ENCODE results near the gene XYLT1. TPM values are rescaled to one million over a fixed set of nuclear protein-coding genes. Genes with fewer than 3 reads are reported as not detected.

Gene XYLT1
- total and polyA plus RNA-seq, 2 of the 8 experiments (the other 6 are each of a cell fraction or from before 2014, with no cell fraction given) = 6.6 to 25.4 TPM

GRCh38 chr16:17435318-17435717 lies 35.4 kb downstream of the XYLT1 start:
- no peak overlapping the region for H3K9ac ChIP-seq (replicated peaks in 1 of 4; ENCODE audit: extremely low read depth in 1 of 4, low read depth in 3 of 4, low read length in 3 of 4)
- H3K18ac ChIP-seq (ENCODE audit: extremely low read depth, low read length) = no peak overlapping the region
- H2AK5ac ChIP-seq (ENCODE audit: low read depth, low read length) = 0 out of 2 replicates have a peak overlapping the region, but pooled peaks have one; percentile 1
- no peak overlapping the region for H3K23ac ChIP-seq (ENCODE audit: insufficient read length)
- TF ChIP-seq SUZ12 (IDR thresholded peaks at IDR 0.05; ENCODE audit: low read length) (no peak), SIRT6 (IDR thresholded peaks at IDR 0.05; ENCODE audit: low read length) (no peak), TCF12 (IDR thresholded peaks at IDR 0.05; ENCODE audit: low read depth, low read length) (no peak), TBP (IDR thresholded peaks at IDR 0.05; ENCODE audit: low read depth, low read length) (no peak), SP2 (IDR thresholded peaks at IDR 0.05; ENCODE audit: low read length) (no peak), SIX5 (IDR thresholded peaks at IDR 0.05; ENCODE audit: low read depth, low read length) (no peak)
- H2BK12ac ChIP-seq (ENCODE audit: low read depth, low read length) = no peak overlapping the region
- H3K27me3 ChIP-seq (replicated peaks in 1 of 4; ENCODE audit: control insufficient read depth in 3 of 4, extremely low read depth in 1 of 4, insufficient read depth in 3 of 4, low read length in 3 of 4) = no peaks in the 10 kb centered on the region
- H4K8ac ChIP-seq (ENCODE audit: extremely low read depth, insufficient read depth, low read length) = no peak overlapping the region
- H3K27ac ChIP-seq (ENCODE audit: low read depth, low read length) = no peak overlapping the region
- no peaks in the 10 kb centered on the region for H3K36me3 ChIP-seq (ENCODE audit: control insufficient read depth in 2 of 4, insufficient read depth in 4 of 4, low read length in 3 of 4)
- peaks cover 0 to 14% (median 13%) of the 10 kb centered on the region in 4 experiments; a peak in 4 of 7 replicates for H3K4me1 ChIP-seq (replicated peaks in 1 of 4; ENCODE audit: control insufficient read depth in 3 of 4, insufficient read depth in 4 of 4, low read length in 3 of 4)
- no peak overlapping the region for H4K5ac ChIP-seq (ENCODE audit: insufficient read length, low read depth, low read length)
- no peak overlapping the region for H4K91ac ChIP-seq (replicated peaks; ENCODE audit: insufficient read length, low read length)
- no peak for FAIRE-seq
- DNase-seq (ENCODE audit: low read depth in 1 of 2, low spot score in 2 of 2) = no peak
- H3K56ac ChIP-seq (replicated peaks; ENCODE audit: insufficient read length, low read depth, low read length) = no peak overlapping the region
- peaks cover 0 to 4% of the 10 kb centered on the region in 2 experiments for H4K20me1 ChIP-seq (replicated peaks in 1 of 2; ENCODE audit: control insufficient read depth in 1 of 2, insufficient read depth in 2 of 2, low read length in 2 of 2)
- peaks cover 0 to 22% of the 10 kb centered on the region in 2 experiments; a peak in 2 of 4 replicates for H3K79me2 ChIP-seq (ENCODE audit: control insufficient read depth in 1 of 2, insufficient read depth in 2 of 2, low read length in 2 of 2)
- no peak overlapping the region for H2BK120ac ChIP-seq (replicated peaks; ENCODE audit: low read depth, low read length)
- WGBS, 2 experiments (ENCODE audit: extremely low coverage in 1 of 2, insufficient coverage in 1 of 2, insufficient read length in 1 of 2, insufficient replicate concordance in 2 of 2, low coverage in 1 of 2, low lambda C conversion rate in 2 of 2, missing lambda C conversion rate in 1 of 2) = 95% methylated on average over 5 of the region's 5 CpGs; no CpG with 5 or more reads in 1 of the 2 experiments
- H2BK15ac ChIP-seq (ENCODE audit: low read length) = no peak overlapping the region
- CTCF ChIA-PET (ENCODE audit: partially characterized antibody) = interaction anchor here (0.6 to 1.0 kb wide), 2 partner anchors 19 to 32 kb away, joined by 3 to 4 read pairs; no protein-coding TSS in a partner anchor
- H3K14ac ChIP-seq (ENCODE audit: insufficient read length) = no peak overlapping the region
- H3K79me1 ChIP-seq (ENCODE audit: low read depth, low read length) = peaks cover 5% of the 10 kb centered on the region
- H3K4ac ChIP-seq (replicated peaks; ENCODE audit: insufficient read length, low read depth, low read length) = no peak overlapping the region
- no peak overlapping the region for H2AFZ ChIP-seq (ENCODE audit: low read length)
- no peaks in the 10 kb centered on the region for H3K23me2 ChIP-seq (ENCODE audit: low read depth, low read length)
- H2BK20ac ChIP-seq (ENCODE audit: low read length) = no peak overlapping the region
- no peak overlapping the region for H3K4me2 ChIP-seq (ENCODE audit: insufficient read depth in 1 of 2, low read depth in 2 of 2, low read length in 2 of 2)
- H2BK5ac ChIP-seq (ENCODE audit: low read depth, low read length) = no peak overlapping the region
- POLR2A ChIA-PET (ENCODE audit: partially characterized antibody) = interaction anchor here (0.8 kb wide), 1 partner anchor 32 kb away, joined by 3 read pairs; no protein-coding TSS in a partner anchor
- H3K4me3 ChIP-seq (ENCODE audit: extremely low read depth in 1 of 4, insufficient read depth in 2 of 4, low read depth in 3 of 4, low read length in 4 of 4) = no peak overlapping the region
- no peaks in the 10 kb centered on the region for H3K9me3 ChIP-seq (ENCODE audit: insufficient read depth in 2 of 2, low read depth in 1 of 2, low read length in 1 of 2)

All from H1 (cell line).